Activated B cell treated with CpG ODN at 0.5 μM for 24 hours (primary cell): Measurements from ENCODE around the gene KCNQ1. TPM values are rescaled to one million over a fixed set of nuclear protein-coding genes. Genes with fewer than 3 reads are reported as not detected.

Experiments used
- ATAC-seq: fragments of 200-7000 bp; cut with Tn5 transposase; one replicate; pipeline ENCODE4 v1.10.0; 2021; ENCODE audit warnings: low read depth, mild to moderate bottlenecking, moderate library complexity
- CTCF ChIA-PET: fragments of 350-600 bp; sonication (Branson Sonifier 250); formaldehyde crosslinking; loops from one replicate; lab custom pipeline; 2021; ENCODE audit warnings: antibody characterized with exemption; lab: Charles Lee
- POLR2A ChIA-PET: fragments of 350-600 bp; sonication (Branson Sonifier 250); formaldehyde crosslinking; loops from one replicate; lab custom pipeline; 2021; ENCODE audit warnings: antibody characterized with exemption; lab: Charles Lee
- DNase-seq: peaks from one replicate; pipeline ENCODE4 v3.0.0; 2022
- H3K27ac Mint-ChIP-seq: one replicate; pipeline ENCODE4 v1.8.0; 2020; ENCODE audit warnings: mixed read lengths
- H3K27me3 Mint-ChIP-seq: one replicate; pipeline ENCODE4 v1.8.0; 2021; ENCODE audit warnings: mixed read lengths
- H3K36me3 Mint-ChIP-seq: one replicate; pipeline ENCODE4 v1.8.0; 2021; ENCODE audit warnings: low read depth, mixed read lengths
- H3K4me1 Mint-ChIP-seq: one replicate; pipeline ENCODE4 v1.8.0; 2021; ENCODE audit warnings: mixed read lengths
- H3K4me3 Mint-ChIP-seq: one replicate; pipeline ENCODE4 v1.8.0; 2020; ENCODE audit warnings: mild to moderate bottlenecking, mixed read lengths
- H3K9me3 Mint-ChIP-seq: one replicate; pipeline ENCODE4 v1.8.0; 2020; ENCODE audit warnings: mixed read lengths
- CTCF ChIP-seq: fragments of 200-600 bp; IDR thresholded peaks from one replicate; pipeline ENCODE4 v1.8.0; 2022; ENCODE audit warnings: antibody characterized with exemption, mild to moderate bottlenecking
- intact Hi-C: fragments of 100-400 bp; cut with micrococcal nuclease; formaldehyde crosslinking; loops from one replicate; pipeline ENCODE4 v1.15.1; 2024
- total RNA-seq: library from RNA; stranded (reverse); gene quantifications from 2 replicates; pipeline ENCODE4 v1.2.3, GENCODE V29; 2022

KCNQ1 gene
- total RNA-seq, 1 donor from 2014 or later: 6.5 TPM

GRCh38 chr11:2857918-2858317 is 413.1 kb downstream of the KCNQ1 start:
- ATAC-seq (no peak), DNase-seq (no peak)
- CTCF ChIA-PET: no interaction called here
- Mint-ChIP-seq H3K4me1 (peaks cover 3% of the 10 kb centered on the region), H3K27me3 (peaks cover 13% of the 10 kb centered on the region), H3K27ac (no peak overlapping the region), H3K36me3 (no peaks in the 10 kb centered on the region), H3K9me3 (no peaks in the 10 kb centered on the region), H3K4me3 (no peak overlapping the region)
- POLR2A ChIA-PET: no interaction called here
- intact Hi-C loops: no loop called here
- TF ChIP-seq CTCF: no peak

- Mint-ChIP-seq H3K9me3 (no peaks in the 10 kb centered on the region), H3K27me3 (peaks cover 22% of the 10 kb centered on the region), H3K4me3 (no peak overlapping the region), H3K27ac (no peak overlapping the region), H3K4me1 (peaks cover 3% of the 10 kb centered on the region), H3K36me3 (no peaks in the 10 kb centered on the region)
- POLR2A ChIA-PET: no interaction called here
- CTCF ChIA-PET: no interaction called here
- TF ChIP-seq CTCF: no peak
- intact Hi-C loops: no loop called here
- no peak for DNase-seq
- no peak for ATAC-seq
Measured at GRCh38 chr11:2858995-2859698, 414.3 kb downstream of the KCNQ1 start.

GRCh38 chr11:2859699-2860037 is 414.9 kb downstream of the KCNQ1 start:
- DNase-seq (no peak), ATAC-seq (no peak)
- no peak for TF ChIP-seq CTCF
- intact Hi-C loops: no loop called here
- peaks cover 26% of the 10 kb centered on the region for H3K27me3 Mint-ChIP-seq
- no peaks in the 10 kb centered on the region for H3K36me3 Mint-ChIP-seq
- no peak overlapping the region for H3K4me3 Mint-ChIP-seq
- POLR2A ChIA-PET: no interaction called here
- H3K27ac Mint-ChIP-seq: no peak overlapping the region
- peaks cover 3% of the 10 kb centered on the region for H3K4me1 Mint-ChIP-seq
- H3K9me3 Mint-ChIP-seq: no peaks in the 10 kb centered on the region
- CTCF ChIA-PET: no interaction called here

- peaks cover 32% of the 10 kb centered on the region for H3K27me3 Mint-ChIP-seq
- no peak for TF ChIP-seq CTCF
- DNase-seq (no peak), ATAC-seq (peak; percentile 92)
- H3K4me3 Mint-ChIP-seq: no peak overlapping the region
- ChIA-PET CTCF (no interaction called here), POLR2A (interaction anchor here (1.0 to 1.5 kb wide), 2 partner anchors 42 to 197 kb away, joined by 3 to 4 read pairs; partner anchors contain the start of gene CARS1)
- H3K9me3 Mint-ChIP-seq: no peaks in the 10 kb centered on the region
- no peaks in the 10 kb centered on the region for H3K36me3 Mint-ChIP-seq
- H3K4me1 Mint-ChIP-seq: peaks cover 3% of the 10 kb centered on the region
- no peak overlapping the region for H3K27ac Mint-ChIP-seq
- intact Hi-C loops: no loop called here
Measured at GRCh38 chr11:2860636-2861035, 415.8 kb downstream of the KCNQ1 start.

GRCh38 chr11:2862395-2863275 is 417.8 kb downstream of the KCNQ1 start:
- H3K4me1 Mint-ChIP-seq: peaks cover 3% of the 10 kb centered on the region
- CTCF ChIA-PET: no interaction called here
- POLR2A ChIA-PET: no interaction called here
- intact Hi-C loops: no loop called here
- H3K27me3 Mint-ChIP-seq: peaks cover 39% of the 10 kb centered on the region
- no peaks in the 10 kb centered on the region for H3K9me3 Mint-ChIP-seq
- no peaks in the 10 kb centered on the region for H3K36me3 Mint-ChIP-seq
- ATAC-seq: no peak
- no peak overlapping the region for H3K27ac Mint-ChIP-seq
- no peak for TF ChIP-seq CTCF
- no peak overlapping the region for H3K4me3 Mint-ChIP-seq
- no peak for DNase-seq
